Fibroblast of lung (primary cell): ENCODE data around the gene RER1. TPM values are rescaled to one million over a fixed set of nuclear protein-coding genes. Genes with fewer than 3 reads are reported as not detected.

Experiments used
- DNase-seq, 2 donors: peaks; one replicate each; pipeline versions ENCODE4 v3.0.0 to v3.0.0-alpha.2; 2010; ENCODE audit warnings: low read depth in 2 of 2
- H2AFZ ChIP-seq: 2 replicates; pipeline ENCODE4 v1.5.1; 2012; ENCODE audit warnings: low read length, control low read depth, inconsistent platforms
- H3K27ac ChIP-seq: 2 replicates; pipeline ENCODE4 v1.5.1; 2011; ENCODE audit warnings: low read length, control low read depth; ENCODE audit not compliant: insufficient read depth
- H3K27me3 ChIP-seq: 2 replicates; pipeline ENCODE4 v1.5.1; 2011; ENCODE audit warnings: mild to moderate bottlenecking, low read length; ENCODE audit not compliant: control insufficient read depth, insufficient read depth
- H3K36me3 ChIP-seq: 2 replicates; pipeline ENCODE4 v1.5.1; 2011; ENCODE audit warnings: low read length; ENCODE audit not compliant: control insufficient read depth, insufficient read depth
- H3K4me1 ChIP-seq: 2 replicates; pipeline ENCODE4 v1.5.1; 2011; ENCODE audit warnings: low read length; ENCODE audit not compliant: control insufficient read depth, insufficient read depth; ENCODE audit errors: extremely low read depth
- H3K4me2 ChIP-seq: 2 replicates; pipeline ENCODE4 v1.5.1; 2011; ENCODE audit warnings: low read length, control low read depth; ENCODE audit not compliant: insufficient read depth; ENCODE audit errors: extremely low read depth
- H3K4me3 ChIP-seq, 4 experiments: fragments of 200-600 bp in 1 of 4; sonication (generic) in 1 of 4; replicated peaks in 1 of 4; 2 replicates each; pipeline ENCODE4 v1.5.1; 2011 to 2016; ENCODE audit warnings: low read length in 4 of 4, low read depth in 3 of 4, mild to moderate bottlenecking in 3 of 4, control low read depth in 2 of 4, inconsistent platforms in 1 of 4, mixed read lengths in 1 of 4; ENCODE audit not compliant: insufficient read depth in 1 of 4; ENCODE audit errors: control extremely low read depth in 1 of 4
- H3K79me2 ChIP-seq: 2 replicates; pipeline ENCODE4 v1.5.1; 2012; ENCODE audit warnings: mild to moderate bottlenecking, low read length, inconsistent platforms; ENCODE audit not compliant: control insufficient read depth, insufficient read depth
- H3K9ac ChIP-seq: 2 replicates; pipeline ENCODE4 v1.5.1; 2011; ENCODE audit warnings: mild to moderate bottlenecking, low read length, control low read depth; ENCODE audit not compliant: insufficient read depth
- H3K9me3 ChIP-seq: 2 replicates; pipeline ENCODE4 v1.5.1; 2012; ENCODE audit warnings: low read depth, low read length; ENCODE audit not compliant: control insufficient read depth, insufficient read depth
- H4K20me1 ChIP-seq: 2 replicates; pipeline ENCODE4 v1.5.1; 2011; ENCODE audit warnings: low read length; ENCODE audit not compliant: control insufficient read depth, insufficient read depth; ENCODE audit errors: extremely low read depth
- EZH2 ChIP-seq: IDR thresholded peaks from 2 replicates; pipeline ENCODE4 v1.5.1; 2012; ENCODE audit warnings: low read length, control low read depth, mild to moderate bottlenecking; ENCODE audit errors: missing control alignments
- polyA plus RNA-seq, 2 donors: library from polyadenylated mRNA; depleted of rRNA in 1 of 2; stranded (reverse) in 1 of 2; unstranded in 1 of 2; fragments of >200 nt; gene quantifications; 2 replicates each; pipeline ENCODE4 v1.2.1, GENCODE V29; 2011 to 2012; ENCODE audit warnings: missing spikeins in 1 of 2
- total RNA-seq: library from RNA; depleted of rRNA; stranded (reverse); fragments of >200 nt; gene quantifications from 2 replicates; pipeline ENCODE4 v1.2.1, GENCODE V29; 2014
- TF ChIP-seq, protein P1 (sequence below), 2 donors: IDR thresholded peaks in 1 of 2; conservative IDR thresholded peaks in 1 of 2; 1 replicate in 1 of 2; 2 replicates in 1 of 2; pipeline ENCODE4 v1.5.1; 2011 to 2012; ENCODE audit warnings: low read length in 2 of 2, control low read depth in 1 of 2, inconsistent platforms in 1 of 2, low read depth in 1 of 2, mild to moderate bottlenecking in 1 of 2

RER1 gene
- total and polyA plus RNA-seq, 2 donors (not counting 1 experiment from before 2014, with no cell fraction given) = 76.1 to 271 TPM

DNA sequence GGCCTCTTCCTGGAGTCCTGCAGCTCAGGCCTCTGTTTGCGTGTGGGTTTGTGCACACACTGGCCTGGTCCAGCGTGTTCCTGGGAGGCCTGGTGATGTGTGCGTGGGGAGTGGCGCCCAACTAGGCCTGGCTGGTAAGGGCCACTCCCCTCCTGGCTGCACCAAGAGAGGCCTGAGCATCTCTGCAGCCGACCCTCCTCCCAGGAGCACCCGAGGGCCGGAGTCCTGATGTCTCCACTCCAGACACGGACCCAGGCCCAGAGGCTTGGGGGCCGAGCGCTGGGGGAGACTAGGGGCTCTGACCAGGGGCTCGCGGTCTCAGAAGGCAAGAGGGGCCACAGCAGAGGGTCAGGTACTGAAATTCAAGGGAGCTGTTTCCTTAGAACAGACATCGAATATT is 33.6 kb upstream of the RER1 start:
- H3K4me3 ChIP-seq = no peak overlapping the region
- H3K36me3 ChIP-seq = no peaks in the 10 kb centered on the region
- H3K4me1 ChIP-seq = no peaks in the 10 kb centered on the region
- no peak overlapping the region for H2AFZ ChIP-seq
- H3K27me3 ChIP-seq = no peaks in the 10 kb centered on the region
- H4K20me1 ChIP-seq = no peaks in the 10 kb centered on the region
- H3K27ac ChIP-seq = no peak overlapping the region
- no peak for DNase-seq
- no peak overlapping the region for H3K9ac ChIP-seq
- no peak for TF ChIP-seq EZH2
- TF ChIP-seq, protein P1, sequence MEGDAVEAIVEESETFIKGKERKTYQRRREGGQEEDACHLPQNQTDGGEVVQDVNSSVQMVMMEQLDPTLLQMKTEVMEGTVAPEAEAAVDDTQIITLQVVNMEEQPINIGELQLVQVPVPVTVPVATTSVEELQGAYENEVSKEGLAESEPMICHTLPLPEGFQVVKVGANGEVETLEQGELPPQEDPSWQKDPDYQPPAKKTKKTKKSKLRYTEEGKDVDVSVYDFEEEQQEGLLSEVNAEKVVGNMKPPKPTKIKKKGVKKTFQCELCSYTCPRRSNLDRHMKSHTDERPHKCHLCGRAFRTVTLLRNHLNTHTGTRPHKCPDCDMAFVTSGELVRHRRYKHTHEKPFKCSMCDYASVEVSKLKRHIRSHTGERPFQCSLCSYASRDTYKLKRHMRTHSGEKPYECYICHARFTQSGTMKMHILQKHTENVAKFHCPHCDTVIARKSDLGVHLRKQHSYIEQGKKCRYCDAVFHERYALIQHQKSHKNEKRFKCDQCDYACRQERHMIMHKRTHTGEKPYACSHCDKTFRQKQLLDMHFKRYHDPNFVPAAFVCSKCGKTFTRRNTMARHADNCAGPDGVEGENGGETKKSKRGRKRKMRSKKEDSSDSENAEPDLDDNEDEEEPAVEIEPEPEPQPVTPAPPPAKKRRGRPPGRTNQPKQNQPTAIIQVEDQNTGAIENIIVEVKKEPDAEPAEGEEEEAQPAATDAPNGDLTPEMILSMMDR (conservative IDR thresholded peaks at IDR 0.05 in 1 of 2, IDR thresholded peaks at IDR 0.05 in 1 of 2; ENCODE audit: low read depth in 1 of 2, low read length in 2 of 2) = no peak
- no peak overlapping the region for H3K4me2 ChIP-seq
- H3K79me2 ChIP-seq = no peaks in the 10 kb centered on the region
- H3K9me3 ChIP-seq = no peaks in the 10 kb centered on the region

DNA sequence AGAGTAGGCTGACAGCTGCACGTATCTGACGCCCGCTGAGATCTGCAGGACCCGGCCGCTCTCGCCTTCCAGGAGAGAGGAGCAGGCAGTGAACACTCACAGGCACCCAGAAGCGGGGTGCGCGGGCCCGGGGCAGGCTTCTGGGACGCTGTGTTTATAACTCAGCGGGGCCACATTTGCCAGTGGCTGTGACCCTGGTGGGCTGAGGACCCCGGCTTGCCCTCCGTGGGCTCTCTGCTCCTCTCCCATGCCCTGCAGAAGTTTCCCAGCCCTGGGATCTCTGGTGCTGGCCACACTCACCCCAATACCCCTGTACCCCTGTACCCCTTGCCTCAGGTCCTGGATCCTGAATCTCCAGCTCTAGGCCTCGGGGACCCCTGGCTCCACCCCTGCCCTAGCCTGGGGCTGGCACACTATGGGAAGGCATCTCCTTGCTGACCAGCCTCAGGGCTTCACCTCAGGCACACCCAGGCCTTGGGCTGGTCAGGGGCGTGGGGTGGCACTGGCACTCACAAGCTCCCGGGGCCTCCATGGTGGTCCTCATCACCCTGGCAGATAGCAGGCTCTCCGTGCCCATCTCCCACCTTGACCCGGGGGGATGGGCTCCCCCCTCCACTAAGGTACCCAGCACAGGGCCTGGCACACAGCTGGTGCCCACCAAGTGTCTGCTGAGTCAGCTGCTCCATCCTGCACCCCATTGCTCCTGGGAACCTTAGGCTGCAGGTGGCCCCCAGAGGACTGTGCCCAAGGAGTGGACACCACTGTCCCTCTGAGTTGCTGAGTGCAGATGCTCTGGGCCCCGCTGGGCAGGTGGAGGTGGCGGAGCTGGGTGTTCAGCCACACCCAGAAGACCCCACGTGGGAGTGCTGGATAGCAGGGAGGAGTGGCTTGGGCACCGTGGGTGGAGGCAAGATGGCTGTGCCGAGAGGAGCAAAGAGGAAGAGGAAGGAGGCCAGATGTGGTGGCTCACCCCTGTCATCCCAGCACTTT is 32.7 kb upstream of the RER1 start:
- H3K79me2 ChIP-seq = no peaks in the 10 kb centered on the region
- H4K20me1 ChIP-seq = no peaks in the 10 kb centered on the region
- no peak overlapping the region for H3K9ac ChIP-seq
- DNase-seq = no peak
- H3K27me3 ChIP-seq = no peaks in the 10 kb centered on the region
- no peaks in the 10 kb centered on the region for H3K9me3 ChIP-seq
- H3K4me1 ChIP-seq = no peaks in the 10 kb centered on the region
- H2AFZ ChIP-seq = no peak overlapping the region
- H3K27ac ChIP-seq = no peak overlapping the region
- no peaks in the 10 kb centered on the region for H3K36me3 ChIP-seq
- TF ChIP-seq EZH2 = no peak
- TF ChIP-seq, protein P1 (conservative IDR thresholded peaks at IDR 0.05 in 1 of 2, IDR thresholded peaks at IDR 0.05 in 1 of 2; ENCODE audit: low read depth in 1 of 2, low read length in 2 of 2) = no peak
- H3K4me3 ChIP-seq = no peak overlapping the region
- no peak overlapping the region for H3K4me2 ChIP-seq

GRCh38 chr1:2360588-2361364 is 30.9 kb upstream of the RER1 start:
- Histone ChIP-seq H3K9ac (no peak overlapping the region), H3K36me3 (no peaks in the 10 kb centered on the region), H4K20me1 (no peaks in the 10 kb centered on the region), H2AFZ (no peak overlapping the region), H3K4me1 (no peaks in the 10 kb centered on the region), H3K9me3 (no peaks in the 10 kb centered on the region), H3K27me3 (no peaks in the 10 kb centered on the region), H3K4me3 (no peak overlapping the region), H3K27ac (no peak overlapping the region), H3K79me2 (no peaks in the 10 kb centered on the region), H3K4me2 (no peak overlapping the region)
- peak in 1 of 2 donors; percentile 44 for DNase-seq
- no peak for TF ChIP-seq EZH2
- TF ChIP-seq, protein P1 (conservative IDR thresholded peaks at IDR 0.05 in 1 of 2, IDR thresholded peaks at IDR 0.05 in 1 of 2; ENCODE audit: low read depth in 1 of 2, low read length in 2 of 2) = no peak
